K562 (cell line): ENCODE data around the gene NDST3. TPM values are rescaled to one million over a fixed set of nuclear protein-coding genes. Genes with fewer than 3 reads are reported as not detected.

ENCODE experiments used
- GTF2A2 ChIP-seq: IDR thresholded peaks from 2 replicates; pipeline ENCODE4 v1.6.1; 2016; ENCODE audit warnings: mild to moderate bottlenecking, missing genetic modification characterization, missing compliant biosample characterization
- HDAC2 ChIP-seq: fragments of 450-650 bp; IDR thresholded peaks from 2 replicates; pipeline ENCODE4 v1.6.1; 2016; ENCODE audit warnings: mild to moderate bottlenecking
- MTA2 ChIP-seq: fragments of 450-650 bp; IDR thresholded peaks from 2 replicates; pipeline ENCODE4 v1.6.1; 2016; ENCODE audit warnings: low read depth
- PHF8 ChIP-seq: fragments of 200-600 bp; sonication (generic); IDR thresholded peaks from 2 replicates; pipeline ENCODE4 v1.6.1; 2012; ENCODE audit warnings: mixed run types, mild to moderate bottlenecking, inconsistent platforms, low read length, moderate library complexity, borderline replicate concordance
- PYGO2 ChIP-seq: fragments of 450-650 bp; IDR thresholded peaks from 2 replicates; pipeline ENCODE4 v1.6.1; 2016; ENCODE audit warnings: mild to moderate bottlenecking, missing genetic modification characterization, moderate library complexity, missing compliant biosample characterization
- ZNF124 ChIP-seq: sonication (generic); formaldehyde crosslinking; IDR thresholded peaks from 2 replicates; pipeline ENCODE4 v1.8.1; 2022; ENCODE audit warnings: missing genetic modification reagents
- ZNF696 ChIP-seq: fragments of 250-450 bp; sonication (Bioruptor Pico); conservative IDR thresholded peaks from 2 replicates; pipeline ENCODE4 v1.4.0; 2020; ENCODE audit warnings: mild to moderate bottlenecking, moderate library complexity
- polyA plus RNA-seq, 8 experiments: library from polyadenylated mRNA; depleted of rRNA in 4 of 8; stranded (reverse) in 5 of 8; unstranded in 3 of 8; fragments of >200 nt; fragmentation: Nextera tagmentation in 2 of 8; fragmentation: Illumina TruSeq in 1 of 8; extraction: Ambion mirVana in 2 of 8; extraction: Trizol in 1 of 8; gene quantifications; 2 replicates each; pipeline versions ENCODE4 v1.2.1 to v1.2.3, GENCODE V29; 2011 to 2014; ENCODE audit warnings: inconsistent platforms in 1 of 8, missing spikeins in 1 of 8
- total RNA-seq, 7 experiments: library from RNA; depleted of rRNA in 6 of 7; stranded (reverse); fragments of >200 nt in 6 of 7; fragmentation: Illumina TruSeq in 2 of 7; extraction: Trizol in 2 of 7; gene quantifications; 2 replicates each; pipeline versions ENCODE4 v1.2.1 to v1.2.3, GENCODE V29; 2011 to 2021; ENCODE audit warnings: low replicate concordance in 1 of 7
- TF ChIP-seq, protein P1 (sequence below), 2 experiments: fragments of 450-650 bp in 1 of 2; IDR thresholded peaks; 2 replicates each; pipeline ENCODE4 v1.6.1; 2011 to 2017; ENCODE audit warnings: low read depth in 2 of 2, antibody characterized with exemption in 1 of 2, borderline replicate concordance in 1 of 2, low read length in 1 of 2, mild to moderate bottlenecking in 1 of 2, mixed read lengths in 1 of 2; ENCODE audit not compliant: control insufficient read depth in 1 of 2
- TF ChIP-seq, protein P2 (sequence below), 3 experiments: fragments of 200-800 bp in 1 of 3; fragments of 250-450 bp in 1 of 3; fragments of 450-650 bp in 1 of 3; sonication (Bioruptor Pico) in 1 of 3; sonication (Bioruptor generic) in 1 of 3; formaldehyde crosslinking in 1 of 3; IDR thresholded peaks; 2 replicates each; pipeline versions ENCODE4 v1.6.1 to v1.8.0; 2016 to 2022; ENCODE audit warnings: mild to moderate bottlenecking in 2 of 3, missing genetic modification characterization in 2 of 3, missing compliant biosample characterization in 1 of 3, moderate library complexity in 1 of 3
- TF ChIP-seq, protein P3 (sequence below): fragments of 200-800 bp; sonication (Bioruptor generic); IDR thresholded peaks from 2 replicates; pipeline ENCODE4 v1.6.1; 2017; ENCODE audit warnings: missing genetic modification characterization, missing compliant biosample characterization
- TF ChIP-seq, protein P4 (sequence below): sonication (generic); formaldehyde crosslinking; IDR thresholded peaks from 2 replicates; pipeline ENCODE4 v1.8.0; 2022; ENCODE audit warnings: mild to moderate bottlenecking, missing genetic modification reagents
- TF ChIP-seq, protein P5 (sequence below): fragments of 450-650 bp; formaldehyde crosslinking; IDR thresholded peaks from 2 replicates; pipeline ENCODE4 v1.4.0; 2020; ENCODE audit warnings: mild to moderate bottlenecking, moderate library complexity

NDST3 gene
- total and polyA plus RNA-seq, 9 of the 15 experiments (the other 6 are each of a cell fraction or from before 2014, with no cell fraction given), result not detected

DNA sequence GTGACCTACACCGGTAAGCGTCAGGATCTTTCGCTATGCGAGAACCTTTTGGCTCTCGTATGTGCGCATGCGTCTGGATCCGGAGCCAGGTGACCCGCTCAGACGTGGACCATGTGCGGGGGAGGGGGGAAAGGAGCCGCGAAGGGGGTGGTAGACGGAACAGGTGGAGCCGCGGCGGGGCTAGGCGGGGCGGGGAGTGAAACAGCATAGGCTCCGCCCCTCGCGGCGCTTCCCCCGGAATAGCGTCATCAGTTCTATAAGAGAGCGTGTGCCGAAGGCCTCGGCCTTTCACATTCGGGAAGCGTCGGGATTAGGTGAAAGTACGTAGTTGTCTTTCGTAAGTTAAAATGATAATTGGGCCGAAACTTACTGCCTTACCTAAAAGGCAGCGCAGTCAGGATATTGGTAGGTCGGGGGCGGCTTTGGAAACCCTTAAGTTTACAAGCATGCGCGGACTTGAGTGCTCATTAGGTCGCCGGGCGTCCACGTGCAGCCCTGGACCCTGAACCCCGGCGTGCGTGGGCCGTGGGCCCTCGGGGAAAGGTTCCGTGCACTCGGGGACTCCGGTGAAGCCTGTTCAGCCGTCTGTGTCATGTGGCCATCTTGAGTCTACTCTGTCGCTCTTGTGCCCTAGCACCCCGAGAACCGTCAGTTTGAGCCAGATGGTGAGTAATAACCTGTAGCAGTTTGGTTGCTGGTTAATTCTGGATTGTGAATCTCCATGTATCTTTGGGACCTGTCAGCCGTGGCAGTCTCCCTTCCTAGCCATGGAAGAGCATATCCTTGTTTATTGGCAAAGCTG lies 244.4 kb downstream of the NDST3 start (continued):
- TF ChIP-seq, protein P1, sequence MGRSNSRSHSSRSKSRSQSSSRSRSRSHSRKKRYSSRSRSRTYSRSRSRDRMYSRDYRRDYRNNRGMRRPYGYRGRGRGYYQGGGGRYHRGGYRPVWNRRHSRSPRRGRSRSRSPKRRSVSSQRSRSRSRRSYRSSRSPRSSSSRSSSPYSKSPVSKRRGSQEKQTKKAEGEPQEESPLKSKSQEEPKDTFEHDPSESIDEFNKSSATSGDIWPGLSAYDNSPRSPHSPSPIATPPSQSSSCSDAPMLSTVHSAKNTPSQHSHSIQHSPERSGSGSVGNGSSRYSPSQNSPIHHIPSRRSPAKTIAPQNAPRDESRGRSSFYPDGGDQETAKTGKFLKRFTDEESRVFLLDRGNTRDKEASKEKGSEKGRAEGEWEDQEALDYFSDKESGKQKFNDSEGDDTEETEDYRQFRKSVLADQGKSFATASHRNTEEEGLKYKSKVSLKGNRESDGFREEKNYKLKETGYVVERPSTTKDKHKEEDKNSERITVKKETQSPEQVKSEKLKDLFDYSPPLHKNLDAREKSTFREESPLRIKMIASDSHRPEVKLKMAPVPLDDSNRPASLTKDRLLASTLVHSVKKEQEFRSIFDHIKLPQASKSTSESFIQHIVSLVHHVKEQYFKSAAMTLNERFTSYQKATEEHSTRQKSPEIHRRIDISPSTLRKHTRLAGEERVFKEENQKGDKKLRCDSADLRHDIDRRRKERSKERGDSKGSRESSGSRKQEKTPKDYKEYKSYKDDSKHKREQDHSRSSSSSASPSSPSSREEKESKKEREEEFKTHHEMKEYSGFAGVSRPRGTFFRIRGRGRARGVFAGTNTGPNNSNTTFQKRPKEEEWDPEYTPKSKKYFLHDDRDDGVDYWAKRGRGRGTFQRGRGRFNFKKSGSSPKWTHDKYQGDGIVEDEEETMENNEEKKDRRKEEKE (IDR thresholded peaks at IDR 0.05; ENCODE audit: borderline replicate concordance in 1 of 2, control insufficient read depth in 1 of 2, low read depth in 2 of 2, low read length in 1 of 2), result 0 out of 4 replicates have a peak, but pooled peaks of 1 of the 2 experiments have one; percentile 31
- TF ChIP-seq ZNF124 (no peak), GTF2A2 (tag) (peak; percentile 88), ZNF696 (CRISPR knock-in tag) (0 out of 2 replicates have a peak, but pooled peaks have one; percentile 41), HDAC2 (peak; percentile 55; the same call in 1 of the 2 replicates), PYGO2 (tag) (no peak), MTA2 (no peak), PHF8 (peak; percentile 99)
- TF ChIP-seq, protein P2, sequence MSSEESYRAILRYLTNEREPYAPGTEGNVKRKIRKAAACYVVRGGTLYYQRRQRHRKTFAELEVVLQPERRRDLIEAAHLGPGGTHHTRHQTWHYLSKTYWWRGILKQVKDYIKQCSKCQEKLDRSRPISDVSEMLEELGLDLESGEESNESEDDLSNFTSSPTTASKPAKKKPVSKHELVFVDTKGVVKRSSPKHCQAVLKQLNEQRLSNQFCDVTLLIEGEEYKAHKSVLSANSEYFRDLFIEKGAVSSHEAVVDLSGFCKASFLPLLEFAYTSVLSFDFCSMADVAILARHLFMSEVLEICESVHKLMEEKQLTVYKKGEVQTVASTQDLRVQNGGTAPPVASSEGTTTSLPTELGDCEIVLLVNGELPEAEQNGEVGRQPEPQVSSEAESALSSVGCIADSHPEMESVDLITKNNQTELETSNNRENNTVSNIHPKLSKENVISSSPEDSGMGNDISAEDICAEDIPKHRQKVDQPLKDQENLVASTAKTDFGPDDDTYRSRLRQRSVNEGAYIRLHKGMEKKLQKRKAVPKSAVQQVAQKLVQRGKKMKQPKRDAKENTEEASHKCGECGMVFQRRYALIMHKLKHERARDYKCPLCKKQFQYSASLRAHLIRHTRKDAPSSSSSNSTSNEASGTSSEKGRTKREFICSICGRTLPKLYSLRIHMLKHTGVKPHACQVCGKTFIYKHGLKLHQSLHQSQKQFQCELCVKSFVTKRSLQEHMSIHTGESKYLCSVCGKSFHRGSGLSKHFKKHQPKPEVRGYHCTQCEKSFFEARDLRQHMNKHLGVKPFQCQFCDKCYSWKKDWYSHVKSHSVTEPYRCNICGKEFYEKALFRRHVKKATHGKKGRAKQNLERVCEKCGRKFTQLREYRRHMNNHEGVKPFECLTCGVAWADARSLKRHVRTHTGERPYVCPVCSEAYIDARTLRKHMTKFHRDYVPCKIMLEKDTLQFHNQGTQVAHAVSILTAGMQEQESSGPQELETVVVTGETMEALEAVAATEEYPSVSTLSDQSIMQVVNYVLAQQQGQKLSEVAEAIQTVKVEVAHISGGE (CRISPR knock-in tag; IDR thresholded peaks at IDR 0.05), result no peak
- TF ChIP-seq, protein P3, sequence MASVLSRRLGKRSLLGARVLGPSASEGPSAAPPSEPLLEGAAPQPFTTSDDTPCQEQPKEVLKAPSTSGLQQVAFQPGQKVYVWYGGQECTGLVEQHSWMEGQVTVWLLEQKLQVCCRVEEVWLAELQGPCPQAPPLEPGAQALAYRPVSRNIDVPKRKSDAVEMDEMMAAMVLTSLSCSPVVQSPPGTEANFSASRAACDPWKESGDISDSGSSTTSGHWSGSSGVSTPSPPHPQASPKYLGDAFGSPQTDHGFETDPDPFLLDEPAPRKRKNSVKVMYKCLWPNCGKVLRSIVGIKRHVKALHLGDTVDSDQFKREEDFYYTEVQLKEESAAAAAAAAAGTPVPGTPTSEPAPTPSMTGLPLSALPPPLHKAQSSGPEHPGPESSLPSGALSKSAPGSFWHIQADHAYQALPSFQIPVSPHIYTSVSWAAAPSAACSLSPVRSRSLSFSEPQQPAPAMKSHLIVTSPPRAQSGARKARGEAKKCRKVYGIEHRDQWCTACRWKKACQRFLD (CRISPR knock-in tag), result peak; percentile 58; the same call in 1 of the 2 replicates
- TF ChIP-seq, protein P4, sequence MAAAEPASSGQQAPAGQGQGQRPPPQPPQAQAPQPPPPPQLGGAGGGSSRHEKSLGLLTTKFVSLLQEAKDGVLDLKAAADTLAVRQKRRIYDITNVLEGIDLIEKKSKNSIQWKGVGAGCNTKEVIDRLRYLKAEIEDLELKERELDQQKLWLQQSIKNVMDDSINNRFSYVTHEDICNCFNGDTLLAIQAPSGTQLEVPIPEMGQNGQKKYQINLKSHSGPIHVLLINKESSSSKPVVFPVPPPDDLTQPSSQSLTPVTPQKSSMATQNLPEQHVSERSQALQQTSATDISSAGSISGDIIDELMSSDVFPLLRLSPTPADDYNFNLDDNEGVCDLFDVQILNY (CRISPR knock-in tag), result no peak
- TF ChIP-seq, protein P5, sequence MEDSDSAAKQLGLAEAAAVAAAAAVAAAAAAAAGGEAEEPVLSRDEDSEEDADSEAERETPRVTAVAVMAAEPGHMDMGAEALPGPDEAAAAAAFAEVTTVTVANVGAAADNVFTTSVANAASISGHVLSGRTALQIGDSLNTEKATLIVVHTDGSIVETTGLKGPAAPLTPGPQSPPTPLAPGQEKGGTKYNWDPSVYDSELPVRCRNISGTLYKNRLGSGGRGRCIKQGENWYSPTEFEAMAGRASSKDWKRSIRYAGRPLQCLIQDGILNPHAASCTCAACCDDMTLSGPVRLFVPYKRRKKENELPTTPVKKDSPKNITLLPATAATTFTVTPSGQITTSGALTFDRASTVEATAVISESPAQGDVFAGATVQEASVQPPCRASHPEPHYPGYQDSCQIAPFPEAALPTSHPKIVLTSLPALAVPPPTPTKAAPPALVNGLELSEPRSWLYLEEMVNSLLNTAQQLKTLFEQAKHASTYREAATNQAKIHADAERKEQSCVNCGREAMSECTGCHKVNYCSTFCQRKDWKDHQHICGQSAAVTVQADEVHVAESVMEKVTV (CRISPR knock-in tag), result no peak
